ENCODE data around the gene RHBDD1. TPM values are rescaled to one million over a fixed set of nuclear protein-coding genes. Genes with fewer than 3 reads are reported as not detected.

RHBDD1 gene
- total RNA-seq, 1 donor from 2014 or later: 29.9 TPM

GRCh38 chr2:226875438-226876225 is 39.8 kb downstream of the RHBDD1 start:
- H3K4me3 Mint-ChIP-seq (ENCODE audit: unreplicated experiment): no peak overlapping the region
- no peak for DNase-seq
- H3K27me3 Mint-ChIP-seq (ENCODE audit: unreplicated experiment): no peaks in the 10 kb centered on the region
- TF ChIP-seq CTCF (IDR thresholded peaks at IDR 0.05; ENCODE audit: partially characterized antibody, unreplicated experiment): no peak
- H3K4me1 Mint-ChIP-seq (ENCODE audit: low read depth, unreplicated experiment): no peaks in the 10 kb centered on the region
- H3K27ac Mint-ChIP-seq (ENCODE audit: unreplicated experiment): no peak overlapping the region
- H3K9me3 Mint-ChIP-seq (ENCODE audit: unreplicated experiment): peaks cover 3% of the 10 kb centered on the region
- no peaks in the 10 kb centered on the region for H3K36me3 Mint-ChIP-seq (ENCODE audit: unreplicated experiment)

DNA sequence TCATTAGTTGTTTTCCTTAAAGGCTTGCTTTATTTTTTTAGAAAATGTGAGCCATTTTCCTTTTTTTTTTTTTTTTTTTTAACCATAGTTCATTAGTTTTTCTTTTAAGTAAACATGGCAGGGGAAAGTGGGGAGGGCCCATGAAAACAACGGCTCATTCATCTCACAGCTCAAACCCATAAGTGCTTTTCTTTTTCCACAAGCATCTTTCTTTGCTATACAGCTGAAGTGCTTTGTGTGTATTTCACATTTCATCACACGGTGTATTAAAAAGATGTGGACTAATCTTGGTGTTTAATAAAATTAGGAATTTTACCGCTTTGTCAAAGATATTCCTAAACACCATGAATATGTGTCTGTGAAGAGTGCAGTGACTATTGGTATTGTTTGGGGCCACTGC is 41.6 kb downstream of the RHBDD1 start:
- no peak overlapping the region for H3K27ac Mint-ChIP-seq (ENCODE audit: unreplicated experiment)
- peaks cover 3% of the 10 kb centered on the region for H3K9me3 Mint-ChIP-seq (ENCODE audit: unreplicated experiment)
- H3K36me3 Mint-ChIP-seq (ENCODE audit: unreplicated experiment): no peaks in the 10 kb centered on the region

GRCh38 chr2:226881287-226881686 is 45.4 kb downstream of the RHBDD1 start:
- no peaks in the 10 kb centered on the region for H3K9me3 Mint-ChIP-seq (ENCODE audit: unreplicated experiment)
- no peaks in the 10 kb centered on the region for H3K4me1 Mint-ChIP-seq (ENCODE audit: low read depth, unreplicated experiment)
- TF ChIP-seq CTCF (IDR thresholded peaks at IDR 0.05; ENCODE audit: partially characterized antibody, unreplicated experiment): no peak
- H3K27ac Mint-ChIP-seq (ENCODE audit: unreplicated experiment): no peak overlapping the region
- no peak for DNase-seq
- H3K36me3 Mint-ChIP-seq (ENCODE audit: unreplicated experiment): no peaks in the 10 kb centered on the region
- H3K4me3 Mint-ChIP-seq (ENCODE audit: unreplicated experiment): no peak overlapping the region
- H3K27me3 Mint-ChIP-seq (ENCODE audit: unreplicated experiment): no peaks in the 10 kb centered on the region

More for the DNA sequence above, 41.6 kb downstream of the RHBDD1 start:
- TF ChIP-seq CTCF (IDR thresholded peaks at IDR 0.05; ENCODE audit: partially characterized antibody, unreplicated experiment): no peak
- no peaks in the 10 kb centered on the region for H3K27me3 Mint-ChIP-seq (ENCODE audit: unreplicated experiment)
- H3K4me1 Mint-ChIP-seq (ENCODE audit: low read depth, unreplicated experiment): no peaks in the 10 kb centered on the region
- no peak for DNase-seq
- no peak overlapping the region for H3K4me3 Mint-ChIP-seq (ENCODE audit: unreplicated experiment)

DNA sequence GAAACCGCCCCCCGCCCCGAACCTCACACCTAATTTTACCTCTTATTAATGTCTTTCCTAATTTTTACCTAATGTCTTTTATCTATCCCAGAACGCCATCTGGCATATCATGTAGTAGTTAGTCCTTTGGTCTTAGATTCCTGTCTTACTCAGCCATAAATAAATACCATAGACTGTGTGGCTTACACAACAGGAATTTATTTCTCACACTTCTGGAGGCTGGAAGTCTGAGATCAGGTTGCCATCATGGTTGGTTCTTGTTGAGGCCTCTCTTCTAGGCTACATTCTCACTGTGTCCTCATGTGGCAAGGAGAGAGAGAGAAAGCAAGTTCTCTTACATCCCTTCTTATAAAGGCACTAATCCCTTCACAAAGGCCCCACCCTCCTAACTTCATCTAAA is 46.8 kb downstream of the RHBDD1 start:
- Mint-ChIP-seq H3K36me3 (ENCODE audit: unreplicated experiment) (no peaks in the 10 kb centered on the region), H3K27ac (ENCODE audit: unreplicated experiment) (no peak overlapping the region), H3K27me3 (ENCODE audit: unreplicated experiment) (no peaks in the 10 kb centered on the region), H3K4me3 (ENCODE audit: unreplicated experiment) (no peak overlapping the region), H3K4me1 (ENCODE audit: low read depth, unreplicated experiment) (no peaks in the 10 kb centered on the region), H3K9me3 (ENCODE audit: unreplicated experiment) (no peaks in the 10 kb centered on the region)
- DNase-seq: no peak
- TF ChIP-seq CTCF (IDR thresholded peaks at IDR 0.05; ENCODE audit: partially characterized antibody, unreplicated experiment): no peak

DNA sequence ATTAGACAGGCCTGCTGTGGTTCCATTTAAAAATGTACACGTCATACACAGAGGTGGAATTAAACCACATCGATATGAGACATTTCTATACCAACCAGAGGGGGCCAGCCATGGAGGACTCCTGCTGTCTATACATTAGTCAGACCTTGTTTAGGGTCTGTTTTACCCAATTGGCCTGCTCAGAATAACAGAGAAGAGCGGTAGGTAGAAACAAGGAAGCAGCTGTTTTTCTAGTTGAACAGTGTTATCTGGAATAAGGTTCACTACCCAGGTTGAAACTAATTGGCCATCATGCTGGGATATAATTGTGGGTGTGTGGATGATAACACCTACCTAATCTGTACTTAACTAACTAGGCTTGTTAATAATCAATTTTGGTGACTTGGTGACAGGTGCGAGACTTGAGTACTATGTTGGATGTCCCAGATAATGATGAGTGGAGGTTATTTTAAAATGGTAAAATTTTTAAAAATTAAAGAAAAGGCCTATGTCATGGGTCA is 47.5 kb downstream of the RHBDD1 start:
- no peaks in the 10 kb centered on the region for H3K9me3 Mint-ChIP-seq (ENCODE audit: unreplicated experiment)
- no peak for TF ChIP-seq CTCF (IDR thresholded peaks at IDR 0.05; ENCODE audit: partially characterized antibody, unreplicated experiment)
- H3K27ac Mint-ChIP-seq (ENCODE audit: unreplicated experiment): no peak overlapping the region
- H3K4me3 Mint-ChIP-seq (ENCODE audit: unreplicated experiment): no peak overlapping the region
- H3K27me3 Mint-ChIP-seq (ENCODE audit: unreplicated experiment): peaks cover 1% of the 10 kb centered on the region
- no peaks in the 10 kb centered on the region for H3K36me3 Mint-ChIP-seq (ENCODE audit: unreplicated experiment)
- DNase-seq: no peak
- no peaks in the 10 kb centered on the region for H3K4me1 Mint-ChIP-seq (ENCODE audit: low read depth, unreplicated experiment)

All from glutamatergic neuron (in vitro differentiated cells).